ENCODE measurements around the gene ZNF311. TPM values are rescaled to one million over a fixed set of nuclear protein-coding genes. Genes with fewer than 3 reads are reported as not detected.

The ZNF311 gene
- total and polyA plus RNA-seq, 2 of the 13 experiments (the other 11 are each of a cell fraction or from before 2014, with no cell fraction given): not detected

GRCh38 chr6:28965706-28966105, 39.4 kb downstream of the ZNF311 start:
- no peak for FAIRE-seq
- Histone ChIP-seq H3K27ac (ENCODE audit: extremely low read length, insufficient read depth, low read length) (no peak overlapping the region), H3K9me3 (ENCODE audit: low read length) (peaks cover 15% of the 10 kb centered on the region; the same call in 1 of the 2 replicates), H3K36me3 (replicated peaks in 1 of 2; ENCODE audit: control insufficient read depth in 1 of 2, insufficient read depth in 2 of 2, low read length in 2 of 2) (no peaks in the 10 kb centered on the region), H4K20me1 (ENCODE audit: insufficient read depth, low read length) (no peaks in the 10 kb centered on the region), H3K9ac (ENCODE audit: insufficient read depth, low read depth, low read length) (no peak overlapping the region), H3K4me1 (ENCODE audit: insufficient read depth, low read length) (peaks cover 5% of the 10 kb centered on the region), H3K27me3 (ENCODE audit: control insufficient read depth in 1 of 2, insufficient read depth in 2 of 2, low read length in 2 of 2) (no peaks in the 10 kb centered on the region), H3K4me3 (replicated peaks in 1 of 3; ENCODE audit: insufficient read depth in 1 of 3, low read depth in 2 of 3, low read length in 3 of 3) (no peak overlapping the region), H2AFZ (ENCODE audit: low read length) (no peak overlapping the region), H3K79me2 (ENCODE audit: insufficient read depth, low read length) (no peaks in the 10 kb centered on the region), H3K4me2 (ENCODE audit: low read depth, low read length) (no peak overlapping the region)
- ChIA-PET CTCF (ENCODE audit: low intra/inter-chr PET ratio, low total read pairs) (no interaction called here), POLR2A (no interaction called here)
- TF ChIP-seq ZSCAN22 (CRISPR knock-in tag; IDR thresholded peaks at IDR 0.05) (no peak), MTF1 (CRISPR knock-in tag; IDR thresholded peaks at IDR 0.05) (no peak), POLR2G (IDR thresholded peaks at IDR 0.05; ENCODE audit: low read depth, low read length) (no peak), GATA4 (IDR thresholded peaks at IDR 0.05; ENCODE audit: borderline replicate concordance, low read depth) (no peak), ELF4 (CRISPR knock-in tag; IDR thresholded peaks at IDR 0.05; ENCODE audit: borderline replicate concordance) (no peak), ZZZ3 (CRISPR knock-in tag; IDR thresholded peaks at IDR 0.05; ENCODE audit: borderline replicate concordance) (no peak), HMGA1 (CRISPR knock-in tag; conservative IDR thresholded peaks at IDR 0.05) (no peak)
- no TSS peak for BruUV-seq (replicated peaks)
- ATAC-seq: no peak
- DNase-seq (ENCODE audit: low spot score): no peak
- in situ Hi-C loops (cut with HindIII; ENCODE audit: extremely low pct_ligation_motif_present, low pct_unique_long_range_greater_than_20kb) (no loop called here), intact Hi-C loops (cut with micrococcal nuclease; ENCODE audit: unreplicated experiment) (no loop called here)
- 50% methylated on average over 2 of the region's 2 CpGs for WGBS (ENCODE audit: low lambda C conversion rate)

GRCh38 chr6:28960846-28961500, 44.1 kb downstream of the ZNF311 start:
- ChIA-PET CTCF (ENCODE audit: low intra/inter-chr PET ratio, low total read pairs) (no interaction called here), POLR2A (no interaction called here)
- DNase-seq (ENCODE audit: low spot score) (no peak), FAIRE-seq (no peak), ATAC-seq (peak; percentile 59)
- in situ Hi-C loops (cut with HindIII; ENCODE audit: extremely low pct_ligation_motif_present, low pct_unique_long_range_greater_than_20kb): no loop called here
- Histone ChIP-seq H3K9me3 (ENCODE audit: low read length) (no peaks in the 10 kb centered on the region), H3K4me1 (ENCODE audit: insufficient read depth, low read length) (peaks cover 15% of the 10 kb centered on the region), H4K20me1 (ENCODE audit: insufficient read depth, low read length) (no peaks in the 10 kb centered on the region), H3K79me2 (ENCODE audit: insufficient read depth, low read length) (no peaks in the 10 kb centered on the region), H3K27ac (ENCODE audit: extremely low read length, insufficient read depth, low read length) (no peak overlapping the region), H2AFZ (ENCODE audit: low read length) (peak overlapping the region; percentile 32), H3K27me3 (ENCODE audit: control insufficient read depth in 1 of 2, insufficient read depth in 2 of 2, low read length in 2 of 2) (no peaks in the 10 kb centered on the region), H3K9ac (ENCODE audit: insufficient read depth, low read depth, low read length) (no peak overlapping the region), H3K4me3 (replicated peaks in 1 of 3; ENCODE audit: insufficient read depth in 1 of 3, low read depth in 2 of 3, low read length in 3 of 3) (no peak overlapping the region), H3K4me2 (ENCODE audit: low read depth, low read length) (no peak overlapping the region), H3K36me3 (replicated peaks in 1 of 2; ENCODE audit: control insufficient read depth in 1 of 2, insufficient read depth in 2 of 2, low read length in 2 of 2) (no peaks in the 10 kb centered on the region)
- no TSS peak for BruUV-seq (replicated peaks)
- intact Hi-C loops (cut with micrococcal nuclease; ENCODE audit: unreplicated experiment): no loop called here
- 83% methylated on average over 4 of the region's 4 CpGs for WGBS (ENCODE audit: low lambda C conversion rate)
- TF ChIP-seq NFE2 (CRISPR knock-in tag; IDR thresholded peaks at IDR 0.05): 0 out of 2 replicates have a peak, but pooled peaks have one; percentile 21
- TF ChIP-seq ZNF576 (CRISPR knock-in tag; IDR thresholded peaks at IDR 0.05): no peak
- TF ChIP-seq NFE2L2 (IDR thresholded peaks at IDR 0.05; ENCODE audit: low read length): peak; percentile 25; the same call in 1 of the 2 replicates
- no peak for TF ChIP-seq MIXL1 (CRISPR knock-in tag; IDR thresholded peaks at IDR 0.05)
